ENCODE measurements around the gene PFKFB2.

- TF ChIP-seq CTCF (tag by site-specific recombination; IDR thresholded peaks at IDR 0.05) (no peak), ZNF16 (tag by site-specific recombination; IDR thresholded peaks at IDR 0.05; ENCODE audit: low read depth) (no peak), ZNF416 (tag by site-specific recombination; IDR thresholded peaks at IDR 0.05) (no peak), YY1 (tag by site-specific recombination; IDR thresholded peaks at IDR 0.05) (no peak), GLIS1 (tag by site-specific recombination; IDR thresholded peaks at IDR 0.05) (no peak), ELK4 (IDR thresholded peaks at IDR 0.05; ENCODE audit: borderline replicate concordance, low read depth, low read length) (no peak), KLF16 (tag by site-specific recombination; IDR thresholded peaks at IDR 0.05) (no peak), ZNF292 (tag by site-specific recombination; IDR thresholded peaks at IDR 0.05; ENCODE audit: borderline replicate concordance, low read depth) (no peak), ZBTB7A (tag by site-specific recombination; IDR thresholded peaks at IDR 0.05; ENCODE audit: low read depth) (no peak), RBAK (tag by site-specific recombination; IDR thresholded peaks at IDR 0.05) (no peak), ZSCAN5A (tag by site-specific recombination; IDR thresholded peaks at IDR 0.05) (no peak), ZNF140 (tag by site-specific recombination; IDR thresholded peaks at IDR 0.05) (no peak), ZNF239 (tag by site-specific recombination; IDR thresholded peaks at IDR 0.05) (no peak), ZNF24 (tag by site-specific recombination; IDR thresholded peaks at IDR 0.05) (no peak)
Observed at GRCh38 chr1:207009182-207009850, 43.8 kb upstream of the PFKFB2 start.

Data from HEK293 (cell line).